ENCODE measurements around the gene E4F1. TPM values are rescaled to one million over a fixed set of nuclear protein-coding genes. Genes with fewer than 3 reads are reported as not detected.

E4F1 gene
- total and polyA plus RNA-seq, 9 of the 15 experiments (the other 6 are each of a cell fraction or from before 2014, with no cell fraction given), result 0.48 to 94.9 (median 20.4) TPM

DNA sequence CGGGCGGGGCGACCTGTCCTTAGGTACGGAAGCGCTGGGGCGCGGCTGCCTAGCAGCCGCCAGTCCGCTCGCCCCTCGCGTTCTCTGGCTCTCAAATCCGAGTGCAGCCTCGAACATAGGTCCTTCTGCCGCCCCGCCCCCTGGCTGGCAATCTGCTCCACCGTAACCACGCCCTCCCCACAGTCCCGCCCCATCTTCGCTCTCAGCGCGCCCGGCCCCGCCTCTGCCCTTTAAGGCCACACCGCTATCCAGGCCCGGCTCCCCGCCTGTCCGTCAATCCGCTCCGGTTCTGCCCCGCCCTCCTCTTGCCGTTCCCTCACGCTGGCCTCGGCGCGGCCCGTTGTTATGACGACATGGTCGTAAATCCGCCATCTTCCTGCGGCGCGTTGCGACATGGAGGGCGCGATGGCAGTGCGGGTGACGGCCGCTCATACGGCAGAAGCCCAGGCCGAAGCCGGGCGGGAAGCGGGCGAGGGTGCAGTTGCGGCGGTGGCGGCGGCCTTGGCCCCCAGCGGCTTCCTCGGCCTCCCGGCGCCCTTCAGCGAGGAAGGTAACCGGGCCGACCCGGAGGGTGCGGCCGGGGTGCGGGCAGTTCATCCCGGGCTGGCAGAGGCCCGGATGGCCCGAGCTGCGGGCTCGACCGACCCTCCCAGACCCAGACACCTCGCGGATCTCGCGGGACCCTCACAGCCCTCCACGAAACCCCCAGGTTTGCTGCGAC lies at the start of gene E4F1 (continued):
- TF ChIP-seq CHD1 (IDR thresholded peaks at IDR 0.05; ENCODE audit: low read length), result no peak
- TF ChIP-seq TAF9B (IDR thresholded peaks at IDR 0.05; ENCODE audit: partially characterized antibody), result no peak
- no peak for TF ChIP-seq SMARCB1 (IDR thresholded peaks at IDR 0.05; ENCODE audit: insufficient read length, low read depth)
- no peak for TF ChIP-seq TFAM (CRISPR knock-in tag; conservative IDR thresholded peaks at IDR 0.05)
- TF ChIP-seq EWSR1 (IDR thresholded peaks at IDR 0.05; ENCODE audit: borderline replicate concordance, low read depth, partially characterized antibody), result no peak
- TF ChIP-seq HDAC1 (IDR thresholded peaks at IDR 0.05), result peak in 1 of 2 experiments; percentile 83; a peak in 2 of 4 replicates
- TF ChIP-seq, protein P1, sequence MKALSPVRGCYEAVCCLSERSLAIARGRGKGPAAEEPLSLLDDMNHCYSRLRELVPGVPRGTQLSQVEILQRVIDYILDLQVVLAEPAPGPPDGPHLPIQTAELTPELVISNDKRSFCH (CRISPR knock-in tag; IDR thresholded peaks at IDR 0.05), result no peak
- TF ChIP-seq, protein P1 (tag; IDR thresholded peaks at IDR 0.05), result no peak
- TF ChIP-seq MEF2A (IDR thresholded peaks at IDR 0.05; ENCODE audit: control insufficient read depth, low read depth, low read length), result no peak
- no peak for TF ChIP-seq ZNF224 (CRISPR knock-in tag; IDR thresholded peaks at IDR 0.05)
- no peak for TF ChIP-seq STAG1 (CRISPR knock-in tag; IDR thresholded peaks at IDR 0.05; ENCODE audit: borderline replicate concordance)
- no peak for TF ChIP-seq GTF2E2 (tag; IDR thresholded peaks at IDR 0.05)
- TF ChIP-seq, protein P2, sequence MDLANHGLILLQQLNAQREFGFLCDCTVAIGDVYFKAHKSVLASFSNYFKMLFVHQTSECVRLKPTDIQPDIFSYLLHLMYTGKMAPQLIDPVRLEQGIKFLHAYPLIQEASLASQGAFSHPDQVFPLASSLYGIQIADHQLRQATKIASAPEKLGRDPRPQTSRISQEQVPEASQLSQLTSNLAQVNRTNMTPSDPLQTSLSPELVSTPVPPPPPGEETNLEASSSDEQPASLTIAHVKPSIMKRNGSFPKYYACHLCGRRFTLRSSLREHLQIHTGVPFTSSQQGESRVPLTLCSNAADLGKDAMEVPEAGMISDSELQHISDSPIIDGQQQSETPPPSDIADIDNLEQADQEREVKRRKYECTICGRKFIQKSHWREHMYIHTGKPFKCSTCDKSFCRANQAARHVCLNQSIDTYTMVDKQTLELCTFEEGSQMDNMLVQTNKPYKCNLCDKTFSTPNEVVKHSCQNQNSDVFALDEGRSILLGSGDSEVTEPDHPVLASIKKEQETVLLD (IDR thresholded peaks at IDR 0.05), result no peak
- TF ChIP-seq MCM3 (IDR thresholded peaks at IDR 0.05), result no peak
- no peak for TF ChIP-seq SREBF1 (IDR thresholded peaks at IDR 0.05; ENCODE audit: borderline replicate concordance, low read depth, low read length)
- TF ChIP-seq BHLHE40 (IDR thresholded peaks at IDR 0.05; ENCODE audit: low read length), result peak; percentile 7; the same call in 1 of the 2 replicates
- TF ChIP-seq HDAC3 (IDR thresholded peaks at IDR 0.05; ENCODE audit: borderline replicate concordance, partially characterized antibody), result no peak
- no peak; the same call in 1 of the 2 replicates for TF ChIP-seq KLF13 (tag; IDR thresholded peaks at IDR 0.05; ENCODE audit: borderline replicate concordance, low read depth)
- no peak for TF ChIP-seq ZNF3 (CRISPR knock-in tag; IDR thresholded peaks at IDR 0.05)
- TF ChIP-seq RBBP5 (IDR thresholded peaks at IDR 0.05; ENCODE audit: borderline replicate concordance, insufficient read depth, low read length, poor library complexity, severe bottlenecking), result peak; percentile 85
- 0 out of 2 replicates have a peak, but pooled peaks have one; percentile 11 for TF ChIP-seq ZNF431 (CRISPR knock-in tag; IDR thresholded peaks at IDR 0.05)
- no peak for TF ChIP-seq CBX8 (IDR thresholded peaks at IDR 0.05; ENCODE audit: borderline replicate concordance, extremely low read depth, low read depth, low read length, poor library complexity, severe bottlenecking)
- TF ChIP-seq RBM25 (IDR thresholded peaks at IDR 0.05; ENCODE audit: low read depth, low read length, severe bottlenecking), result no peak
- TF ChIP-seq, protein P3, sequence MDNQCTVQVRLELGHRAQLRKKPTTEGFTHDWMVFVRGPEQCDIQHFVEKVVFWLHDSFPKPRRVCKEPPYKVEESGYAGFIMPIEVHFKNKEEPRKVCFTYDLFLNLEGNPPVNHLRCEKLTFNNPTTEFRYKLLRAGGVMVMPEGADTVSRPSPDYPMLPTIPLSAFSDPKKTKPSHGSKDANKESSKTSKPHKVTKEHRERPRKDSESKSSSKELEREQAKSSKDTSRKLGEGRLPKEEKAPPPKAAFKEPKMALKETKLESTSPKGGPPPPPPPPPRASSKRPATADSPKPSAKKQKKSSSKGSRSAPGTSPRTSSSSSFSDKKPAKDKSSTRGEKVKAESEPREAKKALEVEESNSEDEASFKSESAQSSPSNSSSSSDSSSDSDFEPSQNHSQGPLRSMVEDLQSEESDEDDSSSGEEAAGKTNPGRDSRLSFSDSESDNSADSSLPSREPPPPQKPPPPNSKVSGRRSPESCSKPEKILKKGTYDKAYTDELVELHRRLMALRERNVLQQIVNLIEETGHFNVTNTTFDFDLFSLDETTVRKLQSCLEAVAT (IDR thresholded peaks at IDR 0.05), result no peak
- peak; percentile 20; the same call in 1 of the 2 replicates for TF ChIP-seq MAFK (IDR thresholded peaks at IDR 0.05; ENCODE audit: low read length)

Measured in K562 (cell line).